HUES6 (cell line): Measurements from ENCODE around the gene MAP4.
A peak's percentile ranks its signal among the peaks of the same experiment; 100 is the strongest.
"Not testable (repeated sequence)": the region's sequence is repeated elsewhere in the genome, so short reads cannot be mapped to it uniquely, and the experiment has no call there.

Source experiments
- H3K27ac ChIP-seq: 2 replicates; pipeline ENCODE4 v1.7.0; 2013; ENCODE audit warnings: low read depth, mild to moderate bottlenecking, low read length, inconsistent platforms
- H3K27me3 ChIP-seq: 2 replicates; pipeline ENCODE4 v1.6.1; 2013; ENCODE audit warnings: low read length; ENCODE audit not compliant: control insufficient read depth, insufficient read depth
- H3K36me3 ChIP-seq: 2 replicates; pipeline ENCODE4 v1.6.1; 2013; ENCODE audit warnings: low read length; ENCODE audit not compliant: control insufficient read depth, insufficient read depth
- H3K4me1 ChIP-seq: 2 replicates; pipeline ENCODE4 v1.6.1; 2013; ENCODE audit warnings: low read length; ENCODE audit not compliant: control insufficient read depth, insufficient read depth
- H3K4me3 ChIP-seq: 2 replicates; pipeline ENCODE4 v1.5.1; 2013; ENCODE audit warnings: low read depth, low read length
- H3K9ac ChIP-seq: one replicate; pipeline ENCODE4 v1.6.1; 2013; ENCODE audit warnings: mild to moderate bottlenecking, low read length
- H3K9me3 ChIP-seq: 2 replicates; pipeline ENCODE4 v1.6.1; 2013; ENCODE audit warnings: low read depth, low read length; ENCODE audit not compliant: control insufficient read depth, insufficient read depth

The MAP4 gene

GRCh38 chr3:47836986-47837385 is 179.2 kb downstream of the MAP4 start:
- H3K27me3 ChIP-seq = no peaks in the 10 kb centered on the region
- peaks cover 83% of the 10 kb centered on the region for H3K36me3 ChIP-seq
- no peak overlapping the region for H3K27ac ChIP-seq
- peaks cover 19% of the 10 kb centered on the region for H3K4me1 ChIP-seq
- no peak overlapping the region for H3K4me3 ChIP-seq
- no peaks in the 10 kb centered on the region for H3K9me3 ChIP-seq
- H3K9ac ChIP-seq = no peak overlapping the region

GRCh38 chr3:47829482-47829881 is 186.7 kb downstream of the MAP4 start:
- H3K36me3 ChIP-seq = peaks cover 79% of the 10 kb centered on the region
- H3K27ac ChIP-seq, H3K27me3 ChIP-seq, H3K4me1 ChIP-seq, H3K9me3 ChIP-seq, H3K9ac ChIP-seq, H3K4me3 ChIP-seq: not testable (repeated sequence)

- H3K4me1 ChIP-seq = peaks cover 6% of the 10 kb centered on the region; the same call in 1 of the 2 replicates
- H3K27me3 ChIP-seq = no peaks in the 10 kb centered on the region
- peaks cover 52% of the 10 kb centered on the region for H3K36me3 ChIP-seq
- H3K27ac ChIP-seq = peak overlapping the region; percentile 92; the same call in 1 of the 2 replicates
- H3K4me3 ChIP-seq = peak overlapping the region; percentile 99
- no peaks in the 10 kb centered on the region for H3K9me3 ChIP-seq
- peak overlapping the region; percentile 96 for H3K9ac ChIP-seq
These were observed 190.6 kb downstream of the MAP4 start for GRCh38 chr3:47825590-47825989.

- Histone ChIP-seq H3K36me3 (peaks cover 51% of the 10 kb centered on the region), H3K27me3 (no peaks in the 10 kb centered on the region), H3K4me3 (peak overlapping the region; percentile 99), H3K9ac (peak overlapping the region; percentile 96), H3K27ac (peak overlapping the region; percentile 92), H3K9me3 (no peaks in the 10 kb centered on the region), H3K4me1 (peaks cover 6% of the 10 kb centered on the region; the same call in 1 of the 2 replicates)
These were observed 191.4 kb downstream of the MAP4 start for GRCh38 chr3:47824541-47825473.

GRCh38 chr3:47817609-47818008 is 198.6 kb downstream of the MAP4 start:
- H3K4me1 ChIP-seq = no peaks in the 10 kb centered on the region
- H3K4me3 ChIP-seq = no peak overlapping the region
- no peak overlapping the region for H3K9ac ChIP-seq
- no peak overlapping the region for H3K27ac ChIP-seq
- H3K9me3 ChIP-seq = no peaks in the 10 kb centered on the region
- H3K36me3 ChIP-seq = peaks cover 69% of the 10 kb centered on the region
- no peaks in the 10 kb centered on the region for H3K27me3 ChIP-seq

GRCh38 chr3:47813551-47814177 is 202.6 kb downstream of the MAP4 start:
- Histone ChIP-seq H3K36me3 (peaks cover 71% of the 10 kb centered on the region), H3K4me1 (no peaks in the 10 kb centered on the region), H3K27me3 (no peaks in the 10 kb centered on the region), H3K9me3 (no peaks in the 10 kb centered on the region), H3K4me3 (no peak overlapping the region), H3K27ac (no peak overlapping the region), H3K9ac (no peak overlapping the region)

GRCh38 chr3:47804577-47804976 is 211.6 kb downstream of the MAP4 start:
- Histone ChIP-seq H3K36me3 (peaks cover 25% of the 10 kb centered on the region), H3K9me3 (no peaks in the 10 kb centered on the region), H3K27me3 (no peaks in the 10 kb centered on the region), H3K4me3 (no peak overlapping the region), H3K27ac (no peak overlapping the region), H3K9ac (no peak overlapping the region), H3K4me1 (no peaks in the 10 kb centered on the region)

- Histone ChIP-seq H3K9me3 (no peaks in the 10 kb centered on the region), H3K36me3 (peaks cover 22% of the 10 kb centered on the region), H3K4me3 (peak overlapping the region; percentile 77), H3K27me3 (no peaks in the 10 kb centered on the region), H3K4me1 (no peaks in the 10 kb centered on the region), H3K27ac (peak overlapping the region; percentile 86), H3K9ac (peak overlapping the region; percentile 94)
These were observed 212.7 kb downstream of the MAP4 start for GRCh38 chr3:47803480-47804025.

- Histone ChIP-seq H3K4me1 (no peaks in the 10 kb centered on the region), H3K4me3 (peak within 1 kb of the TSS; percentile 77), H3K27me3 (no peaks in the 10 kb centered on the region), H3K9me3 (no peaks in the 10 kb centered on the region), H3K27ac (peak within 1 kb of the TSS; percentile 86), H3K36me3 (peaks cover 18% of the 10 kb centered on the region), H3K9ac (peak within 1 kb of the TSS; percentile 94)
These were observed 213.3 kb downstream of the MAP4 start, which contains the start of gene DHX30 for GRCh38 chr3:47802734-47803479. Gene DHX30 (plus strand): TSS chr3:47803138. CDS start chr3:47810684, 7,546 bp downstream.
